Left ventricle myocardium inferior (tissue), 1 donor: ENCODE measurements around the gene PPARGC1A. TPM values are rescaled to one million over a fixed set of nuclear protein-coding genes. Genes with fewer than 3 reads are reported as not detected.

Source experiments
- DNase-seq: peaks from one replicate; pipeline ENCODE4 v3.0.0-alpha.2; 2020
- H3K27ac ChIP-seq: fragments of 200-600 bp; replicated peaks from 2 replicates; pipeline ENCODE4 v1.8.0; 2021
- H3K27me3 ChIP-seq: fragments of 200-600 bp; 2 replicates; pipeline ENCODE4 v1.8.0; 2021; ENCODE audit warnings: low read depth
- H3K36me3 ChIP-seq: fragments of 200-600 bp; 2 replicates; pipeline ENCODE4 v1.8.0; 2021
- H3K4me1 ChIP-seq: fragments of 200-600 bp; 2 replicates; pipeline ENCODE4 v1.8.0; 2021
- H3K4me3 ChIP-seq: fragments of 200-600 bp; 2 replicates; pipeline ENCODE4 v1.8.0; 2021; ENCODE audit warnings: mild to moderate bottlenecking, moderate library complexity
- H3K9me3 ChIP-seq: fragments of 200-600 bp; replicated peaks from 2 replicates; pipeline ENCODE4 v1.8.0; 2021
- intact Hi-C: fragments of 100-400 bp; cut with micrococcal nuclease; formaldehyde crosslinking; loops from one replicate; pipeline ENCODE4 v1.11.0; 2022
- total RNA-seq: library from RNA; stranded (reverse); fragmentation: NEBNext Ultra II Directional; extraction: Animal tissue kit (Norgen Biotek cat#: 25700); gene quantifications from one replicate; pipeline ENCODE4 v1.2.1, GENCODE V29; 2021
- TF ChIP-seq, protein P1 (sequence below): fragments of 200-600 bp; IDR thresholded peaks from 2 replicates; pipeline ENCODE4 v1.8.0; 2021; ENCODE audit warnings: antibody characterized with exemption, mild to moderate bottlenecking, borderline replicate concordance
- donor health status: DM: no; HTN: yes; CAD: no; lungs with severe emphysema.

PPARGC1A gene
- total RNA-seq, 1 donor from 2014 or later, result 108 TPM

DNA sequence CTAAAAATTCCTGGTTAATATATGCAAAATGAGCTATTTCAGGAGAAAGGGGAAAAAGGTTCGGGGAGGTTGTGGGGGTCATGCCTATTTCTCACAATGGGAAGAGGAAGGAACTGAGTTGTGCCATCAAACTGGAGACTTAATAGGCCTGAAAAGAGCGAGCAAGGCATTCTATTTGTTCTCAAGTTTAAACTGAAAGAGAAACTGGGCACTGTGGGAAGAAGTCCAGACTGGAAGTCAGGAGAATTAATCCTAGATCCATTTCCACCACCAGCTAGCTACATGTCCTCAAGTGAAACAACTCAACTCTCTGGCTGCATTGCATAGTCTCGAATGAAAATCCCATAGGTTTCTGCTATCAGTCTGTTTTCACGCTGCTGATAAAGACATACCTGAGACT is 50.6 kb downstream of the PPARGC1A start:
- H3K27ac ChIP-seq, result peak overlapping the region; percentile 12
- H3K9me3 ChIP-seq, result no peaks in the 10 kb centered on the region
- no peaks in the 10 kb centered on the region for H3K36me3 ChIP-seq
- DNase-seq, result no peak
- no peaks in the 10 kb centered on the region for H3K27me3 ChIP-seq
- H3K4me1 ChIP-seq, result peaks cover 67% of the 10 kb centered on the region
- TF ChIP-seq, protein P1, sequence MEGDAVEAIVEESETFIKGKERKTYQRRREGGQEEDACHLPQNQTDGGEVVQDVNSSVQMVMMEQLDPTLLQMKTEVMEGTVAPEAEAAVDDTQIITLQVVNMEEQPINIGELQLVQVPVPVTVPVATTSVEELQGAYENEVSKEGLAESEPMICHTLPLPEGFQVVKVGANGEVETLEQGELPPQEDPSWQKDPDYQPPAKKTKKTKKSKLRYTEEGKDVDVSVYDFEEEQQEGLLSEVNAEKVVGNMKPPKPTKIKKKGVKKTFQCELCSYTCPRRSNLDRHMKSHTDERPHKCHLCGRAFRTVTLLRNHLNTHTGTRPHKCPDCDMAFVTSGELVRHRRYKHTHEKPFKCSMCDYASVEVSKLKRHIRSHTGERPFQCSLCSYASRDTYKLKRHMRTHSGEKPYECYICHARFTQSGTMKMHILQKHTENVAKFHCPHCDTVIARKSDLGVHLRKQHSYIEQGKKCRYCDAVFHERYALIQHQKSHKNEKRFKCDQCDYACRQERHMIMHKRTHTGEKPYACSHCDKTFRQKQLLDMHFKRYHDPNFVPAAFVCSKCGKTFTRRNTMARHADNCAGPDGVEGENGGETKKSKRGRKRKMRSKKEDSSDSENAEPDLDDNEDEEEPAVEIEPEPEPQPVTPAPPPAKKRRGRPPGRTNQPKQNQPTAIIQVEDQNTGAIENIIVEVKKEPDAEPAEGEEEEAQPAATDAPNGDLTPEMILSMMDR, result no peak
- intact Hi-C loops, result no loop called here
- no peak overlapping the region for H3K4me3 ChIP-seq

DNA sequence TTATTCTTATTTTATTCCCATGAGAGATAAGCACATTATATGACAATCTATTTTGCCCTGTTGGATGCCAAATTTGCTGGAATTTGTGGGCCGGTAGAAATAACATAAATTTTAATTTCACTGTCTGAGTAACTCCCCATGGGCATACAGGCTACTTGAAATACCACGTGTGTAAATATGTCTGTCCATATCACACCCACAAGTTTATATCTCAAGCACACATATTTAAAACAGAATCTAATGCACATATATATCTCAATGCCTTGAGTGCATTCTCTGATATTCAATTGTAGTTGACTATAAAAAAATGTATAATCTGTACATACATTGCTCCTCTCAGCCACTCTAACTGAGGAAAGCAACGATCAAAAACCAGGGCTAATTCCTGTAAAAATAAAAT is 51.2 kb downstream of the PPARGC1A start:
- H3K4me1 ChIP-seq, result peaks cover 63% of the 10 kb centered on the region
- DNase-seq, result no peak
- intact Hi-C loops, result no loop called here
- H3K9me3 ChIP-seq, result no peaks in the 10 kb centered on the region
- no peaks in the 10 kb centered on the region for H3K36me3 ChIP-seq
- H3K27me3 ChIP-seq, result no peaks in the 10 kb centered on the region
- H3K27ac ChIP-seq, result peak overlapping the region; percentile 53
- H3K4me3 ChIP-seq, result no peak overlapping the region
- TF ChIP-seq, protein P1, result no peak

DNA sequence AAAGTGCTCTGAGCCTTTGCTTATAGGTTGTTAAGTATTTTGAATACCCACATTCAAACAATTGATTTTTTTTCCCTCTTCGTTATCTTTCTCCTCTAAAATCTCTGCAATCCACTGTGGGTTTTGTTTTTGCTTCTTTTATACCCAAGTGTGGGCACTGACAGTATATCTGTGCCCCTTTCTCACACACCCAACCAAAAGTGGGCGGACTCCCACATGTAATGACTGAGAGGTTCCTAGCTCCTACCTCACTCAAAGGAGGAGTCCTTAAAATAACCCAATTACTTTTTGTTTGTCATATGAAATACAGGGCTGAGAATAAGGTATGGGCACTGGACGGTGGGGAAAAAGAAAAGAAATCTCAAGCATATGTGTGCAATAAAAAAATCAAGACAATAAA is 51.7 kb downstream of the PPARGC1A start:
- Histone ChIP-seq H3K4me1 (peaks cover 64% of the 10 kb centered on the region), H3K4me3 (no peak overlapping the region), H3K27me3 (no peaks in the 10 kb centered on the region), H3K36me3 (no peaks in the 10 kb centered on the region), H3K9me3 (no peaks in the 10 kb centered on the region), H3K27ac (peak overlapping the region; percentile 53)
- intact Hi-C loops, result no loop called here
- no peak for DNase-seq
- TF ChIP-seq, protein P1, result no peak

DNA sequence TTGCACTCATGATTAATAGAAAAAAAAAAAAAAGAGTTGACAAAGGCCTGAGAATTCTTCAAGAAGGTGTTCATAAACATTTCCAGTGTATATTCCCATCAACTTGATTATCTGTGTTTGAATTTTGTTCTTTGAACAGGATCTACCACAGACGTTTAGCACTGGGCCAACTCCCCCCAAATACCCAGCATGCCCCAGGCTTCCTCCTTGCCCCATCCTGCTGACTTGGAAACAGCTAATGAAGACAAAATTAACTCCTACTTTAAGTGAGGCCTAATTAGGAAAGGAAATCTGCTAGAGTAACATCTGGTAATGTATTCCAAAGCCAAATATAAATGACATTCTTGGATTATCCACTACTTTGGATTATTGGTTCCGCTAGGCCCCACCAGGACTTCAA is 52.5 kb downstream of the PPARGC1A start:
- H3K36me3 ChIP-seq, result no peaks in the 10 kb centered on the region
- TF ChIP-seq, protein P1, result no peak
- H3K9me3 ChIP-seq, result no peaks in the 10 kb centered on the region
- intact Hi-C loops, result no loop called here
- peak overlapping the region; percentile 53 for H3K27ac ChIP-seq
- no peak overlapping the region for H3K4me3 ChIP-seq
- peaks cover 60% of the 10 kb centered on the region for H3K4me1 ChIP-seq
- no peaks in the 10 kb centered on the region for H3K27me3 ChIP-seq
- DNase-seq, result no peak

DNA sequence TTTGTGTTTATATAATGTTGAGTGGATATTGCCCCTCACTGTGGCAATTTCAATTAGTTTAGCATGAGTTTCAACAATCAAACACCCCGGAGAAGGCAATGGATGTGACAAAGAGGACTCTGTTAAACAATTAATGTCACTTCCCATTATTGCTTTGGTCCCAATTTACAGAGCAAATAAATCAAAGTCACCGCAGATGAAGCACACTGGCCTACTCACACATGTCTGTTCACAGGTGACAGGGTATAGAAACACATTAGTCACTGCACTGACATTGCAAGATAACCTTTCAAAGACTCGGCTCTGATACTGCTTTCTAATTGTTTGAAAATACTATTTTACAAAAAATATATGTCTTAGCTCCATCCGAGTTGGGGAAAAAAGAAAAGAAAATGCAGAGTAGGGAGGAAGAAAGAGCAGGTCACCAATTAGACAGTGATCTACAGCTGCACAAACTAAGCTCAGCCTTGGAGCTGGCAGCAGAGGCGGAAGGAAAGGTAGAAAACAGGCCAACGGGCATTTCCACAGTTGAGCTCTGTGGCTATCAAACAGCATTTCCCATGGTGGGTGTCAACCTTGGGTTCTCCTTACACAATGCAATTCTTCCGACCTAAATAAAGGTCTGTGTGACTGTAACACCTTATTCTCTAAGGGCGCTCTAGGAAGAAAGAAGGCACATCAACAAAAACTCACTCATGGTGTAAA is 53.9 kb downstream of the PPARGC1A start:
- peaks cover 50% of the 10 kb centered on the region for H3K4me1 ChIP-seq
- peak overlapping the region; percentile 53 for H3K27ac ChIP-seq
- H3K9me3 ChIP-seq, result no peaks in the 10 kb centered on the region
- intact Hi-C loops, result no loop called here
- TF ChIP-seq, protein P1, result no peak
- H3K36me3 ChIP-seq, result peaks cover 6% of the 10 kb centered on the region
- no peak for DNase-seq
- H3K4me3 ChIP-seq, result no peak overlapping the region
- H3K27me3 ChIP-seq, result no peaks in the 10 kb centered on the region
